GM06990 (cell line): ENCODE results near the gene EPHA1.

Experiments
- DNase-seq: peaks from one replicate; pipeline ENCODE4 v3.0.0-alpha.2; 2011; ENCODE audit not compliant: insufficient read length; ENCODE audit errors: extremely low read depth
- H3K27me3 ChIP-seq: replicated peaks from 2 replicates; pipeline ENCODE4 v1.6.0; 2011; ENCODE audit warnings: low read length; ENCODE audit not compliant: control insufficient read depth, insufficient read depth
- H3K36me3 ChIP-seq: 2 replicates; pipeline ENCODE4 v1.5.1; 2011; ENCODE audit warnings: low read length; ENCODE audit not compliant: control insufficient read depth, insufficient read depth
- H3K4me3 ChIP-seq: replicated peaks from 2 replicates; pipeline ENCODE4 v1.5.1; 2011; ENCODE audit warnings: low read depth, mild to moderate bottlenecking, control low read depth, low read length
- CTCF ChIP-seq: IDR thresholded peaks from 2 replicates; pipeline ENCODE4 v1.5.1; 2011; ENCODE audit warnings: low read length, control low read depth, mild to moderate bottlenecking, inconsistent platforms; ENCODE audit not compliant: insufficient read depth, poor library complexity, severe bottlenecking

EPHA1 gene

GRCh38 chr7:143447466-143447865, 38.8 kb upstream of the EPHA1 start:
- H3K4me3 ChIP-seq = no peak overlapping the region
- H3K27me3 ChIP-seq = no peaks in the 10 kb centered on the region
- H3K36me3 ChIP-seq = no peaks in the 10 kb centered on the region
- no peak for DNase-seq
- no peak for TF ChIP-seq CTCF

GRCh38 chr7:143444785-143445184, 36.1 kb upstream of the EPHA1 start:
- no peaks in the 10 kb centered on the region for H3K36me3 ChIP-seq
- no peak for TF ChIP-seq CTCF
- no peak overlapping the region for H3K4me3 ChIP-seq
- no peak for DNase-seq
- H3K27me3 ChIP-seq = no peaks in the 10 kb centered on the region

GRCh38 chr7:143444063-143444782, 35.6 kb upstream of the EPHA1 start:
- Histone ChIP-seq H3K4me3 (no peak overlapping the region), H3K27me3 (no peaks in the 10 kb centered on the region), H3K36me3 (no peaks in the 10 kb centered on the region)
- no peak for DNase-seq
- no peak for TF ChIP-seq CTCF

- no peaks in the 10 kb centered on the region for H3K27me3 ChIP-seq
- no peaks in the 10 kb centered on the region for H3K36me3 ChIP-seq
- no peak within 1 kb of the TSS for H3K4me3 ChIP-seq
- no peak for TF ChIP-seq CTCF
- no peak for DNase-seq
These were observed 34.5 kb upstream of the EPHA1 start, which contains the start of gene TAS2R60 for GRCh38 chr7:143443153-143443552. TAS2R60 (plus strand) TSS chr7:143443453; CDS start chr7:143443453, 0 bp downstream.

- Histone ChIP-seq H3K4me3 (no peak overlapping the region), H3K27me3 (no peaks in the 10 kb centered on the region), H3K36me3 (no peaks in the 10 kb centered on the region)
- no peak for DNase-seq
- TF ChIP-seq CTCF = no peak
These were observed 31.2 kb upstream of the EPHA1 start for GRCh38 chr7:143439866-143440265.
